Stimulated activated naive CD8-positive, alpha-beta T cell treated with anti-CD3 and anti-CD28 coated beads, Interleukin-15, amount 100 ng/mL, for 72 hours (primary cell): ENCODE results near the gene TOP2B.

Experiments used
- ATAC-seq: fragments of 150-1000 bp; cut with Tn5 transposase; 2 replicates; pipeline ENCODE4 v1.10.0; 2021; ENCODE audit warnings: mild to moderate bottlenecking, moderate library complexity
- DNase-seq, 2 donors: peaks; one replicate each; pipeline ENCODE4 v3.0.0; 2021 to 2022
- H3K27ac Mint-ChIP-seq, 2 donors: one replicate each; pipeline ENCODE4 v1.8.0; 2022; ENCODE audit warnings: mild to moderate bottlenecking in 2 of 2, mixed read lengths in 2 of 2, moderate library complexity in 2 of 2
- H3K27me3 Mint-ChIP-seq: one replicate; pipeline ENCODE4 v1.8.0; 2022; ENCODE audit warnings: mixed read lengths
- H3K4me1 Mint-ChIP-seq: one replicate; pipeline ENCODE4 v1.8.0; 2022; ENCODE audit warnings: mild to moderate bottlenecking, mixed read lengths
- H3K4me3 Mint-ChIP-seq, 2 donors: one replicate each; pipeline ENCODE4 v1.8.0; 2022; ENCODE audit warnings: mild to moderate bottlenecking in 2 of 2, mixed read lengths in 2 of 2, moderate library complexity in 1 of 2
- H3K9me3 Mint-ChIP-seq, 2 donors: one replicate each; pipeline ENCODE4 v1.8.0; 2022; ENCODE audit warnings: mixed read lengths in 2 of 2

The TOP2B gene

GRCh38 chr3:25547943-25548674 is 116.6 kb downstream of the TOP2B start:
- Mint-ChIP-seq H3K4me1 (no peaks in the 10 kb centered on the region), H3K4me3 (no peak overlapping the region), H3K27ac (no peak overlapping the region), H3K27me3 (peaks cover 7% of the 10 kb centered on the region), H3K9me3 (peaks cover 0 to 7% of the 10 kb centered on the region in 2 donors)
- DNase-seq (no peak), ATAC-seq (no peak)
